AML-193 (cell line): ENCODE results near the gene RAPGEF1.

ENCODE experiments used
- DNase-seq, 2 experiments: peaks; one replicate each; lab custom pipeline; 2025; lab: John Stamatoyannopoulos, UW

Gene RAPGEF1

GRCh38 chr9:131587906-131588305 lies 152.0 kb downstream of the RAPGEF1 start:
- no peak for DNase-seq

- DNase-seq = no peak
These were observed 152.5 kb downstream of the RAPGEF1 start for GRCh38 chr9:131587331-131587730.

GRCh38 chr9:131585375-131585774 lies 154.5 kb downstream of the RAPGEF1 start:
- peak; percentile 89 to 93 for DNase-seq

- DNase-seq = peak; percentile 19 to 29
These were observed 155.0 kb downstream of the RAPGEF1 start for GRCh38 chr9:131584858-131585257.

- DNase-seq = no peak
These were observed 155.9 kb downstream of the RAPGEF1 start for GRCh38 chr9:131583836-131584555.

GRCh38 chr9:131583337-131583645 lies 156.6 kb downstream of the RAPGEF1 start:
- no peak for DNase-seq

GRCh38 chr9:131582466-131583336 lies 157.2 kb downstream of the RAPGEF1 start:
- no peak for DNase-seq

GRCh38 chr9:131582056-131582455 lies 157.8 kb downstream of the RAPGEF1 start:
- DNase-seq = no peak

GRCh38 chr9:131580358-131580757 lies 159.5 kb downstream of the RAPGEF1 start:
- DNase-seq = no peak

GRCh38 chr9:131579789-131580211 lies 160.1 kb downstream of the RAPGEF1 start:
- DNase-seq = no peak

GRCh38 chr9:131578731-131579504 lies 161.0 kb downstream of the RAPGEF1 start:
- DNase-seq = no peak

- DNase-seq = no peak
These were observed 161.9 kb downstream of the RAPGEF1 start for GRCh38 chr9:131578021-131578420.

GRCh38 chr9:131577005-131578000 lies 162.6 kb downstream of the RAPGEF1 start:
- no peak for DNase-seq

GRCh38 chr9:131575946-131576853 lies 163.7 kb downstream of the RAPGEF1 start:
- no peak for DNase-seq

GRCh38 chr9:131574730-131575640 lies 164.9 kb downstream of the RAPGEF1 start:
- DNase-seq = no peak

GRCh38 chr9:131567910-131568309 lies 172.0 kb downstream of the RAPGEF1 start:
- no peak for DNase-seq

- no peak for DNase-seq
These were observed 173.7 kb downstream of the RAPGEF1 start for GRCh38 chr9:131566158-131566557.

GRCh38 chr9:131565369-131565768 lies 174.5 kb downstream of the RAPGEF1 start:
- DNase-seq = no peak
